Heart left ventricle (tissue), 16 donors: ENCODE results near the gene KY. TPM values are rescaled to one million over a fixed set of nuclear protein-coding genes. Genes with fewer than 3 reads are reported as not detected.

ENCODE experiments used
- ATAC-seq, 4 donors: fragments of 200-7000 bp; cut with Tn5 transposase; one replicate each; pipeline ENCODE4 v1.9.1; 2020 to 2022; ENCODE audit warnings: moderate library complexity in 4 of 4, mild to moderate bottlenecking in 3 of 4, moderate number of reproducible peaks in 1 of 4
- DNase-seq, 5 donors: peaks; one replicate each; pipeline ENCODE4 v3.0.0-alpha.2; 2020
- H3K27ac ChIP-seq, 12 donors: fragments of 200-600 bp; sonication (generic) in 4 of 12; one replicate each; pipeline versions ENCODE4 v1.5.0 to v1.8.0; 2016 to 2022; ENCODE audit warnings: mild to moderate bottlenecking in 2 of 12
- H3K27me3 ChIP-seq, 9 donors: fragments of 200-600 bp; sonication (generic) in 2 of 9; one replicate each; pipeline versions ENCODE4 v1.5.1 to v1.8.0; 2016 to 2022; ENCODE audit warnings: mild to moderate bottlenecking in 3 of 9
- H3K36me3 ChIP-seq, 9 donors: fragments of 200-600 bp; sonication (generic) in 2 of 9; one replicate each; pipeline versions ENCODE4 v1.5.0 to v1.8.0; 2018 to 2022; ENCODE audit warnings: mild to moderate bottlenecking in 2 of 9
- H3K4me1 ChIP-seq, 12 donors: fragments of 200-600 bp; sonication (generic) in 4 of 12; one replicate each; pipeline versions ENCODE4 v1.5.0 to v1.8.0; 2016 to 2022; ENCODE audit warnings: mild to moderate bottlenecking in 3 of 12
- H3K4me3 ChIP-seq, 12 donors: fragments of 200-600 bp; sonication (generic) in 4 of 12; one replicate each; pipeline versions ENCODE4 v1.5.0 to v1.8.0; 2017 to 2022; ENCODE audit warnings: mild to moderate bottlenecking in 9 of 12, moderate library complexity in 4 of 12
- H3K9me3 ChIP-seq, 12 donors: fragments of 200-600 bp; sonication (generic) in 4 of 12; one replicate each; pipeline versions ENCODE4 v1.5.0 to v1.8.0; 2016 to 2022; ENCODE audit warnings: mild to moderate bottlenecking in 1 of 12
- CTCF ChIP-seq, 12 donors: fragments of 200-600 bp; sonication (generic) in 4 of 12; IDR thresholded peaks; one replicate each; pipeline versions ENCODE4 v1.5.0 to v1.8.0; 2018 to 2022; ENCODE audit warnings: antibody characterized with exemption in 12 of 12, mild to moderate bottlenecking in 5 of 12
- POLR2A ChIP-seq, 2 donors: fragments of 450-650 bp; IDR thresholded peaks; one replicate each; pipeline ENCODE4 v1.6.1; 2017; ENCODE audit warnings: antibody characterized with exemption in 2 of 2, mild to moderate bottlenecking in 2 of 2, moderate library complexity in 2 of 2
- WGBS, 4 donors: extraction: QIAGEN DNeasy Blood & Tissue Kit in 2 of 4; methylation state at CpG; one replicate each; pipeline versions ENCODE4 v1.1.5 to v1.1.7; 2013 to 2018; 5-methylcytosine and 5-hydroxymethylcytosine counted together
- intact Hi-C, 10 donors: fragments of 100-400 bp; cut with DNase I; formaldehyde crosslinking; loops; one replicate each; pipeline versions ENCODE4 v1.11.1 to v1.14.2; 2022
- polyA plus RNA-seq, 2 donors: library from polyadenylated mRNA; stranded (reverse); fragments of 200-250 nt; gene quantifications; one replicate each; pipeline ENCODE4 v1.2.3, GENCODE V29; 2013
- total RNA-seq, 9 donors: library from RNA; depleted of rRNA in 2 of 9; stranded (reverse); fragments of >200 nt in 2 of 9; fragmentation: NEBNext Ultra II Directional in 3 of 9; extraction: Animal tissue kit (Norgen Biotek cat#: 25700) in 3 of 9; gene quantifications; one replicate each; pipeline versions ENCODE4 v1.1.0 to v1.2.4, GENCODE V29; 2016 to 2023
- donor health status: ischemic (EF 13 %, LVEDD 7.1; RV severe dilation, severe dysfunction).
- donor health status: healthy with polysubstance abuse.
- donor health status: DM: no; HTN: yes; CAD: no.
- donor health status: DM: no; HTN: no; CAD: no.
- donor health status: ischemic (EF 25% LVEDD 6.9; RV normal size, moderate dysfunction).
- donor health status: ischemic (EF 25% LVEDD 5.7; RV mildly dilated, moderate dysfunction).
- donor health status: healthy.
- donor health status: DM: yes; HTN: yes; CAD: no.
- donor health status: ischemic (EF 35%, LVEDD 5.7; RV mildly dilated, moderate dysfunction).
- donor health status: nonischemic (EF 11% LVEDD 7.7; RV severe dilation, severe dysfunction).
- donor health status: DM: yes; HTN: yes; CAD: no.
- donor health status: PGD.
- donor health status: ischemic (EF 29% LVEDD 5.4; RV normal size, mild dysfunction).
- donor health status: nonischemic (EF 23%, LVEDD 6.1; RV moderate dilation, normal function).

Gene KY
- total and polyA plus RNA-seq, 11 donors, result 1.4 to 22.5 (median 8.6) TPM

- ATAC-seq, result peak; percentile 92 to 95 (median 94)
- DNase-seq, result peak in 4 of 5 donors; percentile 66 to 85 (median 78)
- H3K36me3 ChIP-seq, result peaks cover 0 to 3% (median 0%) of the 10 kb centered on the region in 9 donors
- H3K4me3 ChIP-seq, result no peak overlapping the region
- H3K27me3 ChIP-seq, result peaks cover 0 to 2% (median 0%) of the 10 kb centered on the region in 9 donors
- H3K27ac ChIP-seq, result peak overlapping the region in 10 of 12 donors; percentile 24 to 85 (median 46)
- 40 to 55% (median 47%) methylated on average over 9 to 11 of the region's 11 CpGs for WGBS, 4 donors
- intact Hi-C loops, result no loop called here
- TF ChIP-seq CTCF (IDR thresholded peaks at IDR 0.05), result no peak
- TF ChIP-seq POLR2A (IDR thresholded peaks at IDR 0.05), result no peak
- no peaks in the 10 kb centered on the region for H3K9me3 ChIP-seq
- H3K4me1 ChIP-seq, result peaks cover 0 to 63% (median 12%) of the 10 kb centered on the region in 12 donors
Measured at GRCh38 chr3:134644731-134645514, 5.9 kb downstream of the KY start.

GRCh38 chr3:134643150-134643675 is 7.6 kb downstream of the KY start:
- H3K4me1 ChIP-seq, result peaks cover 0 to 51% (median 12%) of the 10 kb centered on the region in 12 donors
- peak in 1 of 5 donors; percentile 7 for DNase-seq

GRCh38 chr3:134642445-134643149 is 8.2 kb downstream of the KY start:
- Histone ChIP-seq H3K9me3 (no peaks in the 10 kb centered on the region), H3K4me3 (no peak overlapping the region), H3K36me3 (peaks cover 0 to 3% (median 0%) of the 10 kb centered on the region in 9 donors), H3K4me1 (peaks cover 0 to 51% (median 12%) of the 10 kb centered on the region in 12 donors), H3K27me3 (no peaks in the 10 kb centered on the region), H3K27ac (peak overlapping the region in 2 of 12 donors; percentile 15 to 46)
- intact Hi-C loops, result no loop called here
- DNase-seq (peak in 1 of 5 donors; percentile 12), ATAC-seq (no peak)
- 71 to 85% (median 74%) methylated on average over 3 to 5 of the region's 5 CpGs for WGBS, 4 donors
- TF ChIP-seq POLR2A (IDR thresholded peaks at IDR 0.05) (no peak), CTCF (IDR thresholded peaks at IDR 0.05) (no peak)

More at GRCh38 chr3:134643150-134643675, 7.6 kb downstream of the KY start:
- H3K36me3 ChIP-seq, result peaks cover 0 to 3% (median 0%) of the 10 kb centered on the region in 9 donors
- intact Hi-C loops, result no loop called here
- H3K9me3 ChIP-seq, result no peaks in the 10 kb centered on the region
- ATAC-seq, result no peak
- no peaks in the 10 kb centered on the region for H3K27me3 ChIP-seq
- WGBS, 4 donors, result 69 to 86% (median 75%) methylated on average over 8 of the region's 8 CpGs
- H3K4me3 ChIP-seq, result no peak overlapping the region
- TF ChIP-seq CTCF (IDR thresholded peaks at IDR 0.05), result no peak
- TF ChIP-seq POLR2A (IDR thresholded peaks at IDR 0.05), result no peak
- H3K27ac ChIP-seq, result no peak overlapping the region
